HG02642 (cell line): ENCODE results near the gene REV1.
"Not testable (repeated sequence)": the region's sequence is repeated elsewhere in the genome, so short reads cannot be mapped to it uniquely, and the experiment has no call there.

Source experiments
- ATAC-seq: cut with Tn5 transposase; IDR thresholded peaks from one replicate; pipeline ENCODE4 v1.9.1; 2021; ENCODE audit warnings: mild to moderate bottlenecking; ENCODE audit not compliant: unreplicated experiment, poor library complexity

The REV1 gene

DNA sequence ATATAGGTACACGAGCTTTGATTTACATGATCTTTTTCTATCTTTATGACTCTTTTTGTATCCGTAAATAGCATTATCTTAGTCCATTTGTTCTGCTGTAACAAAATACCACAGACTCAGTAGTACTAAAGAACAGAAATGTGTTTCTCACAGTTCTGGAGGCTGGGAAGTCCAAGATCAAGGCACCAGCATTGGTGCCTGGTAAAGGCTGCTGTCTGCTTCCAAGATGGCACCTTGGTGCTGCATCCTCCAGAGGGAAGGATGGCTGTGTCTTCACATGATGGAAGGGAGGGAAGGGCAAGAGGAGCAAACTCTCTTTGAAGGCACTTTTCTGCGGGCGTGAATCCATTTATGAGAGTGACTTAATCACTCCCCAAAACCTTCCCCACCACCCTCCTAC is 116.7 kb downstream of the REV1 start:
- ATAC-seq = no peak

DNA sequence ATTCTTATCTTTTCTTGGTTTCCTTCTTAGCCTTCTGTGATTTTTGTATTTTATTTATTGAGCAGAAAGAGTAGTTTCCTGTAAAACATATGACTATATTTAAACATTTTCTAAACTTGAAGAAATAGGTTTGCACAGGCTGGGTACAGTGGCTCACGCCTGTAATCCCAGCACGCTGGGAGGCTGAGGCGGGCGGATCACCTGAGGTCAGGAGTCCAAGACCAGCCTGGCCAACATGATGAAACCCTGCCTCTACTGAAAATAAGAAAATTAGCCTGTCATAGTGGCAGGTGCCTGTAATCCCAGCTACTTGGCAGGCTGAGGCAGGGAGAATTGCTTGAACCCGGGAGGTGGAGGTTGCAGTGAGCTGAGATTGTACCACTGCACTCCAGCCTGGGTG is 121.0 kb downstream of the REV1 start:
- not testable (repeated sequence) for ATAC-seq

DNA sequence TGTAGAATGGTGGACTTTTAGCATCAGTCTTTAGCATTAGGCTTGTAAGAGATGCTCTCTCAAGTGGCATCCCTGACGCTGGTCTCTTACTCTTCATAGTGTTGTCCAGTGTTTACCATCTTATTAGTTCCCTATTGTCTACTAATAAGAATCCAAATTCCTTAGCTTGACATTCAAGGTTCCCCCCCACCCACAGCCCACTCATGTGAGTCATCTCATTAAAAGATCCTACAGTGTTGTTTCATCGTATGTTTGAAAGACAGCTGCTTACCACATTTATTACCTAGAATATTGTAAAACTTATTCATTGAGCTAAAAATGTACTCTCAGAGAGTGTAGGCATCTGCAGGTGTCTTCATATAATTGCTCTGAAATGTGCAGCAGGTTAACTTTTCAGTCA is 124.2 kb downstream of the REV1 start:
- no peak for ATAC-seq

DNA sequence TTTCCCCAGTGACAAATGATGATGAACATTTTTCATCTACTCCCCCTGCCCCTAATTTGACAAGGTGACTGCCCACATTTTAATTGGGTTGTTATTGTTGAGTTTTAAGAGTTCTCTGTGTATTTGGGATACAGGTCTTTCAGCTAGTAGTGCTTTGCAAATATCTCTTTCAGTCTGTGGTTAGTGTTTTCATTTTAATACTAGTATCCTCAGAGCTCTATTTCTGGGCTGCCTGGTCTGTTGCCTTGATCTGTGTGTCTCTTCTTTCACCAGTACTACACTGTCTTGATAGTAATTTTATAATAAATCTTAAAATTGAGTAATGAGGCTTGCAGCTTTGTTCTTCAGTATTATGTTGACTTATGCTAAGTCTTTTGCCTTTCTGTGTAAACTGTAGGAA is 133.0 kb downstream of the REV1 start:
- ATAC-seq = peak; percentile 57

DNA sequence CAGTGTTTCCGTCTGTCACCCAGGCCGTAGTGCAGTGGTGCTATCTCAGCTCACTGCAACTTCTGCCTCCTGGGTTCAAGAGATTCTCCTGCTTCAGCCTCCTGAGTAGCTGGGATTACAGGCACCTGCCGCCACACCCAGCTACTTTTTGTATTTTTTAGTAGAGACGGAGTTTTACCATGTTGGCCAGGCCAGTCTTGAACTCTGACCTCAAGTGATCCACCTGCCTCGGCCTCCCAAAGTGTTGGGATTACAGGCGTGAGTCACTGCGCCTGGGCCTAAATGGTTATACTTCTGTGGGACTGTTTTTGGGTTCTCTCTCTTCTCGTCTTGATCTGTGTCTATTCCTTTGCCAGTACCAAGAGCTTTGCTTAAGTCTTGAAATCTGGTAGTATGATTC is 135.0 kb downstream of the REV1 start:
- not testable (repeated sequence) for ATAC-seq

DNA sequence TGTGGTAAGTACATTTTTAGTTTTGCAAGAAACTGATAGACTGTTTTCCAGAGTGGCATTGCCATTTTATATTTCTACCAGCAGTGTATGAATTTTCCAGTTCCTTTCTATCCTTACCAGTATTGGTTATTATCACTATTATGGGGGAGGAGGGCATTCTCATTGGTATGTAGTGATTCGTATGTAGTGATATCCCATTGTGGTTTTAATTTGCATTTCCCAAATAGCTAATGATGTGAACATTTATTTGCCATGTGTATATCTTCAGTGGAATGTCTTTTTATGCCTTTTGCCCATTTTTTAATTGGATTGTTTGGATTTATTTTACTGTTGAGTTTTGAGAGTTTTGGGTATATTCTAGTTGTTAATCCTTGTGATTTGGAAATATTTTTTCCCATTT is 135.7 kb downstream of the REV1 start:
- ATAC-seq = no peak
